GM12878 (cell line): Measurements from ENCODE around the gene DNAJC13. TPM values are rescaled to one million over a fixed set of nuclear protein-coding genes. Genes with fewer than 3 reads are reported as not detected.

Source experiments
- CEBPB ChIP-seq, 2 experiments: fragments of 150-350 bp in 1 of 2; IDR thresholded peaks; 2 replicates each; pipeline ENCODE4 v1.6.1; 2012 to 2014; ENCODE audit warnings: low read depth in 2 of 2, low read length in 2 of 2, borderline replicate concordance in 1 of 2, inconsistent platforms in 1 of 2
- EED ChIP-seq: sonication (generic); IDR thresholded peaks from 2 replicates; pipeline ENCODE4 v1.6.1; 2016; ENCODE audit warnings: antibody characterized with exemption, low read depth
- NR2C2 ChIP-seq: IDR thresholded peaks from 2 replicates; pipeline ENCODE4 v1.6.1; 2011; ENCODE audit warnings: borderline replicate concordance, low read depth; ENCODE audit not compliant: control insufficient read depth, insufficient read length
- POLR2AphosphoS5 ChIP-seq: IDR thresholded peaks from 2 replicates; pipeline ENCODE4 v1.6.1; 2011; ENCODE audit warnings: mild to moderate bottlenecking, low read length, inconsistent platforms
- RFX5 ChIP-seq: IDR thresholded peaks from 2 replicates; pipeline ENCODE4 v1.6.1; 2011; ENCODE audit warnings: low read depth, low read length, improper control_type of control experiment
- SMAD5 ChIP-seq: IDR thresholded peaks from 2 replicates; pipeline ENCODE4 v1.6.1; 2016; ENCODE audit warnings: antibody characterized with exemption, low read depth
- SMC3 ChIP-seq: IDR thresholded peaks from 2 replicates; pipeline ENCODE4 v1.6.1; 2011; ENCODE audit warnings: low read length, improper control_type of control experiment, borderline replicate concordance
- TCF3 ChIP-seq: IDR thresholded peaks from 2 replicates; pipeline ENCODE4 v1.6.1; 2012; ENCODE audit warnings: low read depth, mild to moderate bottlenecking, low read length, borderline replicate concordance; ENCODE audit not compliant: insufficient read depth
- WRNIP1 ChIP-seq: IDR thresholded peaks from 2 replicates; pipeline ENCODE4 v1.6.1; 2011; ENCODE audit warnings: low read depth, low read length, improper control_type of control experiment, borderline replicate concordance
- ZBED1 ChIP-seq: IDR thresholded peaks from 2 replicates; pipeline ENCODE4 v1.6.1; 2016; ENCODE audit warnings: borderline replicate concordance
- ZNF217 ChIP-seq: fragments of 450-650 bp; IDR thresholded peaks from 2 replicates; pipeline ENCODE4 v1.6.1; 2017; ENCODE audit warnings: antibody characterized with exemption, mild to moderate bottlenecking
- polyA plus RNA-seq, 11 experiments: library from polyadenylated mRNA; depleted of rRNA in 4 of 11; unstranded in 6 of 11; stranded (reverse) in 5 of 11; fragments of >200 nt; fragmentation: Nextera tagmentation in 4 of 11; fragmentation: Illumina TruSeq in 1 of 11; extraction: Ambion mirVana in 4 of 11; extraction: Trizol in 1 of 11; gene quantifications; 1 replicate in 1 of 11; 2 replicates in 10 of 11; pipeline versions ENCODE4 v1.2.1 to v1.2.3, GENCODE V29; 2011 to 2016; ENCODE audit warnings: inconsistent platforms in 2 of 11, missing spikeins in 2 of 11, low read depth in 1 of 11
- total RNA-seq, 4 experiments: library from RNA; depleted of rRNA in 3 of 4; stranded (reverse); fragments of >200 nt in 3 of 4; fragmentation: Illumina TruSeq in 1 of 4; extraction: Trizol in 1 of 4; gene quantifications; 2 replicates each; pipeline versions ENCODE4 v1.2.1 to v1.2.3, GENCODE V29; 2013 to 2021
- TF ChIP-seq, protein P1 (sequence below): fragments of 150-350 bp; IDR thresholded peaks from 2 replicates; pipeline ENCODE4 v1.6.1; 2014; ENCODE audit warnings: mild to moderate bottlenecking, low read depth, low read length
- TF ChIP-seq, protein P2 (sequence below): IDR thresholded peaks from 2 replicates; pipeline ENCODE4 v1.6.1; 2011; ENCODE audit warnings: low read depth, low read length, improper control_type of control experiment, borderline replicate concordance
- TF ChIP-seq, protein P3 (sequence below): fragments of 450-650 bp; IDR thresholded peaks from 2 replicates; pipeline ENCODE4 v1.6.1; 2016; ENCODE audit warnings: mild to moderate bottlenecking
- TF ChIP-seq, protein P4 (sequence below): IDR thresholded peaks from 2 replicates; pipeline ENCODE4 v1.6.1; 2012; ENCODE audit warnings: mild to moderate bottlenecking, low read depth, low read length
- TF ChIP-seq, protein P5 (sequence below): IDR thresholded peaks from 2 replicates; pipeline ENCODE4 v1.6.1; 2012; ENCODE audit warnings: low read depth, low read length, improper control_type of control experiment
- TF ChIP-seq, protein P6 (sequence below): fragments of 450-650 bp; formaldehyde crosslinking; IDR thresholded peaks from 2 replicates; pipeline ENCODE4 v1.4.0; 2020; ENCODE audit warnings: mild to moderate bottlenecking, moderate library complexity

DNAJC13 gene
- total and polyA plus RNA-seq, 10 of the 15 experiments (the other 5 are each of a cell fraction or from before 2014, with no cell fraction given): 8.3 to 33.9 (median 17.0) TPM

DNA sequence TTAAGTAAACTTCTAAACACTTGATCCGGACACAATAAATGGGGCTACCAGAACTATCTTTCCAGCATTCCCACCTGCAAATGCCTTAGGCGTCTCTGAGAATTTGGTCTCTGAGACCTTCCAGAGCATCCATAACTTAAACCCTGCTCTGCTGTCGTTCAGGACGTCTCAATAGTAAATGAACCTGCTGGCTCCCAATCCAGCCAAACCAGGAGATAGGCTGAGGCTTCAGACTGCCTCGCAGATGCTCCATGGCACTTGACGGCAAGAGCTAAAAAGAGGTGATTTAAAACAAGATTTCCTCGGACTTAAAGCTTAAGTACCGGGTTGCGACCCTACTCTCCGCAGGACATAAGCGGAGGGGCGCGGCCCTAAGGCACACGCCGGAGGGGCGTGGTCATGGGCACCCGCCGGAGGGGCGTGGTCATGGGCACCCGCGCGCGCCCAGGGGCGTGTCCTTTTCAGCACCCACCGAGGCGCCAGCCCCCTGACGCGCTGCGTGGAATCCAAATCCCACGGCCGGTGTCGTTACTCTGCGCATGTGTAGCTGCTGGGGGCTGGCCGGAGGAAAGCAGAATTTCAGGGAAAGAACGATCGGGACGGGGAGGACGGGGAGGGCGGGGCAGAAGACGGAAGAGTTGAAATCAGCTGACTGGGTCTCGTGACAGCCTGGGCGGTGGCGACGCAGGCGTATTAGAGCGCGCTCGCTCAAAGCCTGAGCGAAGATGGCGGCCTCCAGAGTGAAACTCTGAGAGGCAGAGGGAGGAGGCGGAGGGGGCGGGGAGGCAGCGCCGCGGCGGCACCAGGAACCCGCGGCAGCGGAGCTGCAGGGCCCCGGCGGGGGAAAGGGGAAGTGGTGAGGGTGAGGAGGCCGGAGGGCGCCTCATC lies at the start of gene DNAJC13 (continued):
- TF ChIP-seq POLR2AphosphoS5 (peak; percentile 73), WRNIP1 (no peak), ZNF217 (no peak), SMAD5 (no peak), NR2C2 (no peak), TCF3 (no peak), CEBPB (IDR thresholded peaks at IDR 0.05; ENCODE audit: borderline replicate concordance in 1 of 2, low read depth in 2 of 2, low read length in 2 of 2) (no peak), EED (no peak), ZBED1 (no peak), RFX5 (no peak), SMC3 (no peak)
- TF ChIP-seq, protein P1, sequence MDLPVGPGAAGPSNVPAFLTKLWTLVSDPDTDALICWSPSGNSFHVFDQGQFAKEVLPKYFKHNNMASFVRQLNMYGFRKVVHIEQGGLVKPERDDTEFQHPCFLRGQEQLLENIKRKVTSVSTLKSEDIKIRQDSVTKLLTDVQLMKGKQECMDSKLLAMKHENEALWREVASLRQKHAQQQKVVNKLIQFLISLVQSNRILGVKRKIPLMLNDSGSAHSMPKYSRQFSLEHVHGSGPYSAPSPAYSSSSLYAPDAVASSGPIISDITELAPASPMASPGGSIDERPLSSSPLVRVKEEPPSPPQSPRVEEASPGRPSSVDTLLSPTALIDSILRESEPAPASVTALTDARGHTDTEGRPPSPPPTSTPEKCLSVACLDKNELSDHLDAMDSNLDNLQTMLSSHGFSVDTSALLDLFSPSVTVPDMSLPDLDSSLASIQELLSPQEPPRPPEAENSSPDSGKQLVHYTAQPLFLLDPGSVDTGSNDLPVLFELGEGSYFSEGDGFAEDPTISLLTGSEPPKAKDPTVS: no peak
- TF ChIP-seq, protein P2, sequence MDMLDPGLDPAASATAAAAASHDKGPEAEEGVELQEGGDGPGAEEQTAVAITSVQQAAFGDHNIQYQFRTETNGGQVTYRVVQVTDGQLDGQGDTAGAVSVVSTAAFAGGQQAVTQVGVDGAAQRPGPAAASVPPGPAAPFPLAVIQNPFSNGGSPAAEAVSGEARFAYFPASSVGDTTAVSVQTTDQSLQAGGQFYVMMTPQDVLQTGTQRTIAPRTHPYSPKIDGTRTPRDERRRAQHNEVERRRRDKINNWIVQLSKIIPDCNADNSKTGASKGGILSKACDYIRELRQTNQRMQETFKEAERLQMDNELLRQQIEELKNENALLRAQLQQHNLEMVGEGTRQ: peak; percentile 88
- TF ChIP-seq, protein P3, sequence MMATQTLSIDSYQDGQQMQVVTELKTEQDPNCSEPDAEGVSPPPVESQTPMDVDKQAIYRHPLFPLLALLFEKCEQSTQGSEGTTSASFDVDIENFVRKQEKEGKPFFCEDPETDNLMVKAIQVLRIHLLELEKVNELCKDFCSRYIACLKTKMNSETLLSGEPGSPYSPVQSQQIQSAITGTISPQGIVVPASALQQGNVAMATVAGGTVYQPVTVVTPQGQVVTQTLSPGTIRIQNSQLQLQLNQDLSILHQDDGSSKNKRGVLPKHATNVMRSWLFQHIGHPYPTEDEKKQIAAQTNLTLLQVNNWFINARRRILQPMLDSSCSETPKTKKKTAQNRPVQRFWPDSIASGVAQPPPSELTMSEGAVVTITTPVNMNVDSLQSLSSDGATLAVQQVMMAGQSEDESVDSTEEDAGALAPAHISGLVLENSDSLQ: no peak
- TF ChIP-seq, protein P4, sequence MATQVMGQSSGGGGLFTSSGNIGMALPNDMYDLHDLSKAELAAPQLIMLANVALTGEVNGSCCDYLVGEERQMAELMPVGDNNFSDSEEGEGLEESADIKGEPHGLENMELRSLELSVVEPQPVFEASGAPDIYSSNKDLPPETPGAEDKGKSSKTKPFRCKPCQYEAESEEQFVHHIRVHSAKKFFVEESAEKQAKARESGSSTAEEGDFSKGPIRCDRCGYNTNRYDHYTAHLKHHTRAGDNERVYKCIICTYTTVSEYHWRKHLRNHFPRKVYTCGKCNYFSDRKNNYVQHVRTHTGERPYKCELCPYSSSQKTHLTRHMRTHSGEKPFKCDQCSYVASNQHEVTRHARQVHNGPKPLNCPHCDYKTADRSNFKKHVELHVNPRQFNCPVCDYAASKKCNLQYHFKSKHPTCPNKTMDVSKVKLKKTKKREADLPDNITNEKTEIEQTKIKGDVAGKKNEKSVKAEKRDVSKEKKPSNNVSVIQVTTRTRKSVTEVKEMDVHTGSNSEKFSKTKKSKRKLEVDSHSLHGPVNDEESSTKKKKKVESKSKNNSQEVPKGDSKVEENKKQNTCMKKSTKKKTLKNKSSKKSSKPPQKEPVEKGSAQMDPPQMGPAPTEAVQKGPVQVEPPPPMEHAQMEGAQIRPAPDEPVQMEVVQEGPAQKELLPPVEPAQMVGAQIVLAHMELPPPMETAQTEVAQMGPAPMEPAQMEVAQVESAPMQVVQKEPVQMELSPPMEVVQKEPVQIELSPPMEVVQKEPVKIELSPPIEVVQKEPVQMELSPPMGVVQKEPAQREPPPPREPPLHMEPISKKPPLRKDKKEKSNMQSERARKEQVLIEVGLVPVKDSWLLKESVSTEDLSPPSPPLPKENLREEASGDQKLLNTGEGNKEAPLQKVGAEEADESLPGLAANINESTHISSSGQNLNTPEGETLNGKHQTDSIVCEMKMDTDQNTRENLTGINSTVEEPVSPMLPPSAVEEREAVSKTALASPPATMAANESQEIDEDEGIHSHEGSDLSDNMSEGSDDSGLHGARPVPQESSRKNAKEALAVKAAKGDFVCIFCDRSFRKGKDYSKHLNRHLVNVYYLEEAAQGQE: no peak
- TF ChIP-seq, protein P5, sequence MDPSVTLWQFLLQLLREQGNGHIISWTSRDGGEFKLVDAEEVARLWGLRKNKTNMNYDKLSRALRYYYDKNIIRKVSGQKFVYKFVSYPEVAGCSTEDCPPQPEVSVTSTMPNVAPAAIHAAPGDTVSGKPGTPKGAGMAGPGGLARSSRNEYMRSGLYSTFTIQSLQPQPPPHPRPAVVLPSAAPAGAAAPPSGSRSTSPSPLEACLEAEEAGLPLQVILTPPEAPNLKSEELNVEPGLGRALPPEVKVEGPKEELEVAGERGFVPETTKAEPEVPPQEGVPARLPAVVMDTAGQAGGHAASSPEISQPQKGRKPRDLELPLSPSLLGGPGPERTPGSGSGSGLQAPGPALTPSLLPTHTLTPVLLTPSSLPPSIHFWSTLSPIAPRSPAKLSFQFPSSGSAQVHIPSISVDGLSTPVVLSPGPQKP: no peak
- TF ChIP-seq, protein P6, sequence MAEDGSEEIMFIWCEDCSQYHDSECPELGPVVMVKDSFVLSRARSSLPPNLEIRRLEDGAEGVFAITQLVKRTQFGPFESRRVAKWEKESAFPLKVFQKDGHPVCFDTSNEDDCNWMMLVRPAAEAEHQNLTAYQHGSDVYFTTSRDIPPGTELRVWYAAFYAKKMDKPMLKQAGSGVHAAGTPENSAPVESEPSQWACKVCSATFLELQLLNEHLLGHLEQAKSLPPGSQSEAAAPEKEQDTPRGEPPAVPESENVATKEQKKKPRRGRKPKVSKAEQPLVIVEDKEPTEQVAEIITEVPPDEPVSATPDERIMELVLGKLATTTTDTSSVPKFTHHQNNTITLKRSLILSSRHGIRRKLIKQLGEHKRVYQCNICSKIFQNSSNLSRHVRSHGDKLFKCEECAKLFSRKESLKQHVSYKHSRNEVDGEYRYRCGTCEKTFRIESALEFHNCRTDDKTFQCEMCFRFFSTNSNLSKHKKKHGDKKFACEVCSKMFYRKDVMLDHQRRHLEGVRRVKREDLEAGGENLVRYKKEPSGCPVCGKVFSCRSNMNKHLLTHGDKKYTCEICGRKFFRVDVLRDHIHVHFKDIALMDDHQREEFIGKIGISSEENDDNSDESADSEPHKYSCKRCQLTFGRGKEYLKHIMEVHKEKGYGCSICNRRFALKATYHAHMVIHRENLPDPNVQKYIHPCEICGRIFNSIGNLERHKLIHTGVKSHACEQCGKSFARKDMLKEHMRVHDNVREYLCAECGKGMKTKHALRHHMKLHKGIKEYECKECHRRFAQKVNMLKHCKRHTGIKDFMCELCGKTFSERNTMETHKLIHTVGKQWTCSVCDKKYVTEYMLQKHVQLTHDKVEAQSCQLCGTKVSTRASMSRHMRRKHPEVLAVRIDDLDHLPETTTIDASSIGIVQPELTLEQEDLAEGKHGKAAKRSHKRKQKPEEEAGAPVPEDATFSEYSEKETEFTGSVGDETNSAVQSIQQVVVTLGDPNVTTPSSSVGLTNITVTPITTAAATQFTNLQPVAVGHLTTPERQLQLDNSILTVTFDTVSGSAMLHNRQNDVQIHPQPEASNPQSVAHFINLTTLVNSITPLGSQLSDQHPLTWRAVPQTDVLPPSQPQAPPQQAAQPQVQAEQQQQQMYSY (CRISPR knock-in tag): no peak
